Stimulated activated CD4-positive, alpha-beta T cell treated with anti-CD3 and anti-CD28 coated beads, TNF-alpha, amount 100 ng/mL, for 48 hours (primary cell): ENCODE measurements around the gene CLMN.

Experiments used
- DNase-seq, 3 donors: peaks; one replicate each; pipeline ENCODE4 v3.0.0-alpha.2; 2020; ENCODE audit warnings: low read depth in 3 of 3

CLMN gene, protein sequence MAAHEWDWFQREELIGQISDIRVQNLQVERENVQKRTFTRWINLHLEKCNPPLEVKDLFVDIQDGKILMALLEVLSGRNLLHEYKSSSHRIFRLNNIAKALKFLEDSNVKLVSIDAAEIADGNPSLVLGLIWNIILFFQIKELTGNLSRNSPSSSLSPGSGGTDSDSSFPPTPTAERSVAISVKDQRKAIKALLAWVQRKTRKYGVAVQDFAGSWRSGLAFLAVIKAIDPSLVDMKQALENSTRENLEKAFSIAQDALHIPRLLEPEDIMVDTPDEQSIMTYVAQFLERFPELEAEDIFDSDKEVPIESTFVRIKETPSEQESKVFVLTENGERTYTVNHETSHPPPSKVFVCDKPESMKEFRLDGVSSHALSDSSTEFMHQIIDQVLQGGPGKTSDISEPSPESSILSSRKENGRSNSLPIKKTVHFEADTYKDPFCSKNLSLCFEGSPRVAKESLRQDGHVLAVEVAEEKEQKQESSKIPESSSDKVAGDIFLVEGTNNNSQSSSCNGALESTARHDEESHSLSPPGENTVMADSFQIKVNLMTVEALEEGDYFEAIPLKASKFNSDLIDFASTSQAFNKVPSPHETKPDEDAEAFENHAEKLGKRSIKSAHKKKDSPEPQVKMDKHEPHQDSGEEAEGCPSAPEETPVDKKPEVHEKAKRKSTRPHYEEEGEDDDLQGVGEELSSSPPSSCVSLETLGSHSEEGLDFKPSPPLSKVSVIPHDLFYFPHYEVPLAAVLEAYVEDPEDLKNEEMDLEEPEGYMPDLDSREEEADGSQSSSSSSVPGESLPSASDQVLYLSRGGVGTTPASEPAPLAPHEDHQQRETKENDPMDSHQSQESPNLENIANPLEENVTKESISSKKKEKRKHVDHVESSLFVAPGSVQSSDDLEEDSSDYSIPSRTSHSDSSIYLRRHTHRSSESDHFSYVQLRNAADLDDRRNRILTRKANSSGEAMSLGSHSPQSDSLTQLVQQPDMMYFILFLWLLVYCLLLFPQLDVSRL

DNA sequence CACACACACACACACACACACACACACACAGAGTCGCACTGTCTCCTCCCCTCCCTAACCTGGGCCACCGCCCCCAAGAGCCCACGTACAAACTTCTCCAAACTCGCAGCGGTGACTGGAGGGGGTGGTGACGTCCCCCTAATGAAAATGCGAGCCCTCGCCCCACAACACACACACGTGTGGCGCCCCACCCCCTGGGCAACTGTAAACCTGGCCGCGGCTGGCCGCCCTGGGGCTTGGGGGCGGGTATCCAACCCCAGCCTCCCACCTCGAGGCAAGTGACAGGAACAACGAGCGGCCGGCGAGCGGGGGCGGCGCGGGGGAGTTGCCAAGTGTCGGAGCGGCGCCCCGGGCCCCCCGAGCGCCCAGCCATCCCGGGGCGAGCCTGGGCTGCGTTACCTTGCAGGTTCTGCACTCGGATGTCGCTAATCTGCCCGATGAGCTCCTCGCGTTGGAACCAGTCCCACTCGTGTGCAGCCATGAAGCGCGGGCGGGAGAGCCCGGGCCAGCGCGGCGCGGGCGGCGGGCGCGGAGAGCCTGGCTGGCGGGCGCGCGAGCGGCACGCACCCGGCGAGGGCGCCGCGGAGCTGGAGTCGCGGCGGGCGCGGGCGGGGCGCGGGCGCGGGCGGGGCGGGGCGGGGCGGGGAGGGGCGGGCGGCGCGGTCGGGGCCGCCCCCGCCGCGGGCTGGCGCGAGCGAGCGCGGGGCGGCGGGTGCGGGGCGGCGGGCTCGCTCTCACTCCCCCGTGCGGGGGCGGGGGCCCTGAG lies at the start of gene CLMN:
CLMN (minus strand) TSS at position 597 of the 766 bp plus-strand sequence; CDS start at position 481, 116 bp downstream.
- no peak for DNase-seq

DNA sequence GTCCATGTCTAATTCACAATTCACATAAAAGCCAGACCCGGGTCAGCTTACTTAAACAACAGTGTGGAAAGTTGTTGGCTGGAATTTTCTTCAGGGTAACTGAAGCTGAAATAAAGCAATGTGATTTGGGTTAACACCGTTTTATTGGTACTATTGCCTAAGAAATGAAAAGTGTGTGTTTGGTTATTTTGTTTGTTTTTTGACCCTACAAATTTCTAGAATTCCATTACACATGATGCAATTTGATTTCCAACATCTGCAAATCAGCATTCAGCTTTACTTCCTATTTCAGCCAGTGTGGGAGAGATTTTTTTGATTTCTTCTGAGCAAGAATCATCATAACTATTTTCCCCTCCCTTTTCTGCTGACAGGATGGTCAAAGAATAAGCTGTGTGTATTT lies 45.7 kb upstream of the CLMN start:
- DNase-seq, result no peak

DNA sequence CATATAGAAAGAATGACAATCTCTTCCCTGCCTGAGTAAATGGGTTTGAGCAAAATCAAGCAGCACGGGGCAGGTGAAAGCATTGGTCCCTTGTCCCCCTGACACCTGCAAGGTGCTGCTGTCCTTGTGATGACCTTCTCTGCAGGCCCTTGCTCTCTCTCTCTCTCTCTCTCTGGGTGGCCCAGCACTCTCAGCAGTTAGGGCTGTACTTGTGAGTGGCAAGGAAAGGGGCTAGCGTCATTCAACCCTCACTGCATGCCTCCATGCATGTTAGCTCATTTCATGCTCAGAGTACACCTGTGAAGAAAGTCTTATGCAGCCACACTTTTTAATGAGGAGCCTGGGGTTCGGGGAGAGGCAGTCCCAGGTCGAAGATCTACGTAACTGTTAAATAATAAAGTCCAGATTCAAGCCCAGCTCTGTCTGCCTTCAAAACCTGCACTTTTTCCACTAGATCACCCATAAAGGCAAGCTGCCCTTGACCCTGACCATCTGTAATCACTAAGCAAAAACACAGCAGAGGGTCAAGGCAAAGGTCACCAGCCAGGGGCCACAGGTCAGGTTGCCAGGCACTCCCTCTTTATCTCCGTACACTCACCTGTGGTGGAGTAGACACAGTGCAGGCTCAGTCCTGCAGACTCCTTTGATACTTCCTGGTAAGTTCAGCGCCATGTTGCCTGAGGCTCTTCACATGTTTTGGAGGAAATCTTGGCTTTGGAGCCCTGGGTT lies 44.9 kb upstream of the CLMN start:
- DNase-seq, result no peak

DNA sequence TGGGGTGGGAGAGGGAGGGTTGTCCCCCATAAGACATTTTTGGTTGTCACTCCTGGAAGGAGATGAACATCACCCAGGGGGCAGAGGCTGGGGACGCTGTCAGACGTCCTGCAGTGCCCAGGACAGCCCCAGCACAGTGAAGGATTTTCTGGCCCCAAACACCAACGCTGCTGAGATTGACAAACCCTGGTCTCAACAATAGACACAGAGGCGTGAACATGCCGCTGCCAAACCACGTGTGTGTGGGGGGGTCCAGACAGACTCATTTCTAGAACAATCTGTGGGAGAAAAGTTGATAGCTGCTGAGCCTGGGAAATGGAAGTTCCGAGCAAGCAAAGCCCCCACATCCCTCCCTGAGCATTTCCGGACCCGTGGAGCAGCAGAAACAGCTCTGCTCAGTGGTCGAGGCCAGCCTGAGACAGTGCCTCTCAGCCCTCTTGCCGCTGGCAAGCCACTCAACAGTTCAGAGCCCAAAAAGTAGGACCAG lies 43.8 kb upstream of the CLMN start:
- DNase-seq, result no peak

DNA sequence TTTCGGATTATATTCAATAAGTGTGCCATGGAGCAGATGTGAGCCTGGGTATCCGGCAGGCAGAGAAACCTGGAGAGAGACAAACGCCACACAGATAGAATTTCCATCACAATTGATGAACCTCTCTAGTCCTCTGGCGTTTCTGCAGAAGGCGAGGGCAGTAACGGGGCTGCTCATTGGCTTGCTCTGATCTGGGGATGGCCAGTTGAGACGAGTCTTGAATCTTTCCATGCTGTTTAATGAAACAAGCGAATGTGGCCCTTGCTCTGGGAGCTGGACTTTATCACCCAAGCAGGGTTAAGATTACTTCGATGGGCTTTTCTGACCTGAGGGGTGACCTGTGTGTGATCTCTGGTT lies 42.4 kb upstream of the CLMN start:
- DNase-seq, result no peak

DNA sequence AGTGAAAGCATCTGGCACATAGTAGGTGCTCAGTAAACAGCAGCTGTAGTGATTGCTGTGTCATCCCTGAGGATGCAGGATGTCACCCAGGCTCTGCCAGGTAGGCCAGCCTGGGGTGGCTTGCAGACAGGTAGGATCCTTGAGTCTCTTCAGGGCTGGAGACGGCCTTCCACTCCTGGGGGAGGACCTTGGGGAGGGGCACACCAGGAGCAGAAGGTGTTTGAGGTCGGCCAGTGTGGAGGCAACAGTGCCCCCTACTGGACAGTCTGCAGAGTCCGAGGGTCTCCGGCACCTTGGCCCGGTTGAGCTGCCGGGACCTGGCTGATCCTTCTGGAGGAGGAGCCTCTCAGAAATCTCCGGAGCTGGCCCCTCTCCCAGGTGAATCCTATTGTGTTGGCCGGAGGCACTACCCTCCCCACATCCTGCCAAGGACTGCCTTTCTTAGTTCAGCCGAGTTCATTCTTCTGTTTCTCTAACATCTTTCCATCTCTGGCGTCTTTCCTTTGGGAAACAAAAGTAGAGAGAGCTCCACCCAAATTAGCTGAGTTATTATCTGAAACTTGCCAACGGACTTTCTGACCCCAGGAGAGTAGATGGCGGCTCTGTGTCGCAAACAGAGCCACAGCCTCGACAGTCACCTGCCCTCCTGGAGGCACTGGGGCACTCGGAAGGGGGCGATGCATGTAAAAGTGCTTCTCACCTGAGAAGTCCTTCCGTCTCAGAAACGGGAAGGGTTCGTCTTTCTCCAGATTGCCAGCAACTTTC lies 41.8 kb upstream of the CLMN start:
- peak; percentile 18 to 39 (median 33) for DNase-seq

DNA sequence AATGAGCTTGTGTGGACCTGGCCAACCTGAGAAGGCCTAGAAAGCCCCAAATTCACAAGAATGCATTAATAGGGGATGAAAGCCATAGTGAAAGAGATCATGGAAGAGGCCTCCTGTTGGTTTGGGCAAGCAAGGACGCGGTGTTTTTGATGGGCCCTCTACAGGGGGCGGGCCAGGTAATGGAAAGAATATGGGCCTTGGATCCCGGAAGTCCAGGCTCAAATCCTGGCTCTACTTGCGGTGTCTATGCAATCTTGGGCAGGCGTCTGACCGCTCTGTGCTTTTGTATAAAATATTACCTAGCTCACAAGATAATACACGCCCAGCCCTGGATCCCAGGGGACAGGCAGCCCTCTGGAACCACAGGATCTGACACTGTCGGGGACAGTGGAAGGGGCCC lies 41.1 kb upstream of the CLMN start:
- DNase-seq, result no peak

DNA sequence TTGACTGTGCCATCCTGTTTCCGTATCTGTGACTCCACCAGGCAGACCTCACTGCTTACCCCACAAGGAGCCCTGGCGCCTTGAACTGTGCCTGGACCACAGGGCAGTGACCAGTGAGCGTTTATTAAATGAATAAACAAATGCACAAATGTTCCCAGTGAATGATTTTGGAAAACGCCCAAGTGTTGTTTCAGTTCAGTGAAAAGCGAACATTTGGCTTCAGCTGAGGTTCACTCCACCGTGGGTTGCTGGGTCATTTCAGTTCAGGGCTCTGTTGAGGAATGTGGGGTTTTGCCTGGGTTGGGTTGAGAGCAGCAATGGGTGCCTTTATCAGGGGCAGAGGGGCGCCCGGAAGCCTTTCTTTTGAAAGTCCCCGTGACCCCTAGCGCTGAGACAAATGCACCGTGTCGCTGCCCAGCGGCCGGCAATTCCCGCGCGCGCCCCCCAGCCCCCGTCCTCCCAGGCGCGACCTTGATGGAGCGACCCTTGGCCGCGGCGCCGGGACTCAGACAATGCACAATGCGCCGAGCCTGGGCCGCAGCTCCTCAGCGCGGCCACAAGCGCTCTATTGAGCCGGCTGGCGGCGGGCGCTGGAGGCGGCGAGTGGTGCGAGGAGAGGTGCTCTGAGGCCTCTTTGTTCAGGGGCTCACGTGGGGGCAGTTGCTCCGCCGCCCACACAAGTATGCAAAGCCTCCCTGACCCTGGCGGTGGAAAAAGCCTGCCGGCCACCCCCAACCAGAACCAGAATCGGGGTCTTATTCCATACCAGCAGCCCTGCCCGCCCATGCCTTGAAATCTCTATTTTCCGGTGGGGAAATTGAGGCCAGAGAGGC lies 40.5 kb upstream of the CLMN start:
- no peak for DNase-seq

DNA sequence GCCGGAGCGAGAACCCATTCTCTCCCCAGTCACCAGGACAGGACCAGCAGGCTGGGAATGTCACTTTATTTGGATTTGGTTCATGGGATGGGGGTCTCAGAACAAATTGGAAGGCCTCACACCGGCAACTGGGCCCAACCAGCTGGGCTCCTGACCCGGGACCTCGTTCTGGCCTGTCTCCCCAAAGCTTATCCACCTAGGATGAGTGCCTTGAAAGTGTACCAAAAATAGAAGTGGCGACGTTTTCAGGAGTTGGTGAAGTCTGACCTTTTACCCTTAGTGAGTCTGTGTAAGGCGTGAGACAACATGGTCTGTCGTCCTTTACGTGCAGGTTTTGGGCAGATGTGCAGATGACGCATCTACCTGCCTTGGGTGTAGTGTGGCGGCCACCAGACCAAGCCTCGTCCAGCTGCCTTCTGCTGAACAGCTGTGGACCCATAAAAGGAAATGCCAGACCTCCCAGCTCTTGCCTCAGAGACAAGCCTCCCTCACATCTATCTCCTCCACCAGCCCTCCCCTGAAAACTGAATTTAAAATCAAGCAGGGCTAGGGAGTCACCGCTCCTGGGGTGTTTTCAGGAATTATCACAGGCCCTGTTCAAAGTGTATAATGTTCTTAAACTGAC lies 36.6 kb upstream of the CLMN start:
- no peak for DNase-seq

DNA sequence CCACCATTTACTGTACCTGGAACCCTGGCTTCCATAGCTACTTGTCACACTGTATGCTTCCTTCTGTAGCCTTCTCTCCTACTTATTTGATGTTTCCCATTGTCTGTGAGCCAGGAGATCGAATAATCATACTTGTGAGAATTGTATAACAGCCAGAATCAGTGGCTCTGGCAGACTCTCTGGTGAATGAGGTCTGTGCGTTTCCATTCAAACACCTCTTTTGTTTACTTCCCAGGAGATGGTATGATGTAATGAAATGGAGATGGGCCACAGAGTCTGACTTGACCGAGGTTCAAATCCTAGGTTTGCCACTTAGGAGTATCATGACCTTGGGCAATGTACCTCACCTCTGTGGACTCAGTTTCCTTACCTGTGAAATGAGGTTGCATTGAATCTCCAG lies 35.7 kb upstream of the CLMN start:
- no peak for DNase-seq

DNA sequence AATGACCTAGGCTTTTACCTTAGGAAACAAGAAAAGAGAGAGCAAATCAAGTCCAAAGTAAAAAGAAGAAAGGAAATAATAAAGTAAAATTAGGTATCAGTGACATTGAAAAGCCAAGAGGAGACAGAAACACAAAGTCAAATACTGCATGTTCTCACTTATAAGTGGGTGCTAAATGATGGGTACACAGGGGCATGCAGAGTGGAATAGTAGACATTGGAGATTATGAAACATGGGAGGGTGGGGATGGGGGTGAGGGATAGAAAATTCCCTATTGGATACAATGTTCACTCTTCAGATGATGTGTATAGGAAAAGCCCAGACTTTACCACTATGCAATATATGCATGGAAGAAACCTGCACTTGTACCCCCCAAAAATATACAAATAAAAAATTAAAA lies 35.1 kb upstream of the CLMN start:
- no peak for DNase-seq

DNA sequence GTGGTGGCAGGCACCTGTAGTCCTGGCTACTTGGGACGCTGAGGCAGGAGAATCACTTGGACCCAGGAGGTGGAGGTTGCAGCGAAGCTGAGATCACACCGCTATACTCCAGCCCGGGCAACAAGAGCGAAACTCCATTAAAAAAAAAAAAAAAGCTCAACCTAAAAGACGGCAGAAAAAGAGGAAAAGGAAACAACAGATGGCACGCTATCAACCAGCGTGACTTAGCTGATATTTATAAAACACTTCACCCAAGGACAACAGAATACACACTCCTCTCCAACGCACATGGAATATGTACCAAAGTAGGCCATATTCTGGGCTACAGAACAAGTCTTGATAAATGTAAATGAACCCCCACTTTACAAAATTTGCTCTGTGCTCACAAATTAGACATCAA lies 34.0 kb upstream of the CLMN start:
- DNase-seq, result no peak

DNA sequence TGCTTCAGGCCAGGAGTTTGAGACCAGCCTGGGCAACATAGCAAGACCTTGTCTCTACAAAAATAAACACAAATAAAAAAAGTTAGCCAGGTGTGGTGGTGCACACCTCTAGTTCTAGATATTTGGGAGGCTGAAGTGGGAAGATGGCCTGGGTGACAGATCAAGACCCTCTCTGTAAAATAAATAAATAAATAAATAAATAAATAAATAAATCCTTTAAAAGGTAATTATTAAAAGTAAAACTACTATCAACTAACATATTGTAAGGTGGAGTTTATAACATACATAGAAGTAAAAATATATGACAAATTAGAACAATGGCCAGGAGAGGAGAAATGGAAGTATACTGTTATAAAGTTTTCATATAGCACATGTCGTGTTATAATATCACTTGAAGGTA lies 33.3 kb upstream of the CLMN start:
- DNase-seq, result no peak

DNA sequence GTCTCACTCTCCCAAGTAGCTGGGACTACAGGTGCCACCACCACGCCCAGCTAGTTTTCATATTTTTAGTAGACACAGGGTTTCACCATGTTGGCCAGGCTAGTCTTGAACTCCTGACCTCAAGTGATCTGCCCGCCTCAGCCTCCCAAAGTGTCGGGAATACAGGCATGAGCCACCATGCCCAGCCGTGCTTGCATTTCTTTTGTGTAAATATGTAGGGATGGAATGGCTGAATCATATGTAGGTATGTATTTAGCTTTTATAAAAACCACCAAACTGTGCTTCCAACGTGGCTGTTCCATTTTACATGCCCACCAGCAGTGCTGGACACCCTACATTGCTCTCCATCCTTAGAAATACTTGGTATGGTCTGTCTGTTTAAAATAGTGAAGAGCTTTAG lies 32.8 kb upstream of the CLMN start:
- no peak for DNase-seq

DNA sequence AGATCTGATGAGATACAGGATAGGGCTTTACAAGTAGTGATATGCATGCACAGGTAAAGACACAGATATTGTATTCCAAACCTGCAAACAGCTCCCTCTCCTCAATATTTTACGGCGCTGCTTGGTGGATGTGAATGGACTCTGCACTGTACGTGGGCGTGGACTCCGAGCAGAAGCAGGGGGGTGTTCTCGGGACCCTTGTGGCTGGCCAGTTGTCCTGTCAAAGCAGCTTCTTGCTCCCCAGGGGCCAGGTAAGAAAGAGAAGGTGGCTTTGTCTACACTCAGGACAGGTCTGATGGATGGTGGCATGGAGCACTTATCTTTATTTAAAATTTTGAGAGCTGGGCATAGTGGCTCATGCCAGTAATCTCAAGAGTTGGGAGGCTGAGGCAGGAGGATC lies 29.5 kb upstream of the CLMN start:
- DNase-seq, result no peak

DNA sequence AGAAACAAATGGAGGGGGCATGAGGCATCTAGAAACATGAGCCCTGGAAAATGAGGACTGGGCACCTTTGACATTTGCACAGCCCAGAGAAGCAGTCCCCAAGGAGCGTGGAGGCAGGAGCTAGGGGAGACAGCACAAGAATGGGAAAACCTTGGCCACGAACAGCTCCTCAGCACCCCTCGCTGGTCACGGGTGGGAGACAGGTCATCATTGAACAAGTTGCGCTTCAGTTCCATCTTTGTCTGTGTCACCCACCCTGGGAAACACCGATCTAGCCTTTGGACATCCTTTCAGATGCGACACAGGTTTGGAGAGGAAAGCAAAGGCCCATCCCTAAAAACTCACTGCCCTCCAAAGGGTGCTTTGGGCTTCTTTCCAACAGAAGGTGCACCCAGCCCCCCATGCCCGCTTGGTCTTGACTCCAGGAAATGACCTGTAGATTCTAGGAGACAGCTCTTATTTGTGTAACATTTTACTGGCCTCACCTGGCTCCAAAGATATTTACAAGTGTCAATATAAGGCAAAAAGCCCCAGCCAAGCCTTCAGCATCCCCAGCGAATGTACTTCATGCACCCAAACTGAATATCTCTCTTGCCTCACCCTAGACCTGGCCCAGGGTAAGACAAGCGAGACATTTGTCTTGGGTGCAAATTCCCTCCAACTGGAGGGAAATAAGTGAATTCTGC lies 28.8 kb upstream of the CLMN start:
- DNase-seq, result no peak

DNA sequence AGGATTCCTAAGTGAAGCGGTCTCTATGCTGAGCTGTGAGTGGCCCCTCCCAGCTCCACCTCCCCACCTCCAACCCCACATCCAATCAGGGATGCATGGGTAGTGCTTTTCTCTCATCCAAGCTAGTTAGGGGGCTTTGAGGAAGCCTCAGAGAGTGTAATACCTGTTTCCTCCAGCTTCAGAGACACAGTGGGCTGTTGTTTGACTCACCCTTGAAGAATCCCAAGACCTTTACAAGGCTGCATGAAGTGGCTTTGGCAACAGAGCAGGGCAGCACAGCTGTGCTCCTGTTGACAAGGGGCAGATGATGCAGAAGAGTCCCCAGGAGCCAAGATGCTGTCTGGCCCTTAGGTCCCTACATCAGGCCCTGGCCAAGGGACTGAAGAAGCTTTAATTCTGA lies 27.1 kb upstream of the CLMN start:
- no peak for DNase-seq

DNA sequence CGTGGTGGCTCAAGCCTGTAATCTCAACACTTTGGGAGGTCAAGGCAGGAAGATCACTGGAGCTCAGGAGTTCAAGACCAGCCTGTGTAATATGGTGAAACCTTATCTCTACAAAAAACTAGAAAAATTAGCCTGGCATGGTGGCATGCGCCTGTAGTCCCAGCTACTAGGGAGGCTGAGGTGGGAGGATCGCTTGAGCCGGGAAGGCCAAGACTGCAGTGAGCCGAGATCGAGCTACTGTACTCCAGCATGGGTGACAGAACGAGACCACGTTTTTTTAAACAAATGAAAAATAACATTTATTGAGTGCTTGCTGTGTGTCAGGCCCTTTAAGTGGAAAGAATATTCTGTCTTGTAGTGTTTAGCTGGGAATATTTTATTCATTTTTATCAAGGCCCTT lies 26.6 kb upstream of the CLMN start:
- DNase-seq, result no peak

DNA sequence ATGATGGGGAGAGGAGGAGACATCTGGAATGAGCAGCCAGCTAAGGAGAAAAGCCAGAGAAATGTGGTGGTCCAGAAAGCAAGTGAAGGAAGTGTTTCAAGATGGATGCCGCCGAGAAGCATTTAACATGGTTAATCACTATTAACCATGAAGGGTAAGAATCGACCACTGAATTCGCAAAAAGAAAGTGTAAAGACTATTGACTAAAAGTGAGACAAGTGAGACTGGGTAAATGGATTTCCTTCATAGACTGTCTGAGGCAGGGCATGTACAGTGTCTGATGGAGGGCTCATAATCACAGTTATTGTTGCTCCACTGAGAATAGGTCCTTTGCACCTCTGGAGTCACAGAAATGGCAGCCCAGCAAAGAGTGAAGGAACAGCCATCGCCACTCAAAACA lies 25.3 kb upstream of the CLMN start:
- no peak for DNase-seq
